K562 (cell line): ENCODE results near the gene CFL2. TPM values are rescaled to one million over a fixed set of nuclear protein-coding genes. Genes with fewer than 3 reads are reported as not detected.
A peak's percentile ranks its signal among the peaks of the same experiment; 100 is the strongest.

Experiments
- FOXK1 ChIP-seq: sonication (generic); formaldehyde crosslinking; IDR thresholded peaks from 2 replicates; pipeline ENCODE4 v1.8.0; 2022; ENCODE audit warnings: missing genetic modification reagents, mild to moderate bottlenecking, borderline replicate concordance
- FOXM1 ChIP-seq, 2 experiments: fragments of 450-650 bp in 1 of 2; sonication (generic) in 1 of 2; formaldehyde crosslinking in 1 of 2; IDR thresholded peaks; 2 replicates each; pipeline versions ENCODE4 v1.6.1 to v1.9.0; 2017 to 2022; ENCODE audit warnings: low read depth in 2 of 2, mild to moderate bottlenecking in 2 of 2, missing genetic modification reagents in 1 of 2, moderate library complexity in 1 of 2
- GABPB1 ChIP-seq: sonication (generic); formaldehyde crosslinking; IDR thresholded peaks from 2 replicates; pipeline ENCODE4 v1.8.0; 2022; ENCODE audit warnings: mild to moderate bottlenecking, missing genetic modification reagents
- KAT7 ChIP-seq: sonication (generic); formaldehyde crosslinking; IDR thresholded peaks from 2 replicates; pipeline ENCODE4 v1.8.0; 2022; ENCODE audit warnings: missing genetic modification reagents, mild to moderate bottlenecking, borderline replicate concordance
- MCM2 ChIP-seq: fragments of 450-650 bp; IDR thresholded peaks from 2 replicates; pipeline ENCODE4 v1.6.1; 2017; ENCODE audit warnings: low read depth, mild to moderate bottlenecking
- SIRT6 ChIP-seq: IDR thresholded peaks from one replicate; pipeline ENCODE4 v1.6.1; 2012; ENCODE audit warnings: low read depth, mild to moderate bottlenecking, control low read depth, inconsistent platforms, low read length, moderate library complexity
- U2AF2 ChIP-seq: fragments of 200-400 bp; formaldehyde crosslinking; optimal IDR thresholded peaks from 2 replicates; pipeline ENCODE3; 2017; ENCODE audit warnings: low read depth, mild to moderate bottlenecking, low read length
- XRCC4 ChIP-seq: IDR thresholded peaks from one replicate; pipeline ENCODE4 v1.6.1; 2011; ENCODE audit not compliant: insufficient read depth, insufficient read length; ENCODE audit errors: extremely low read depth
- ZNF507 ChIP-seq: conservative IDR thresholded peaks from 2 replicates; pipeline ENCODE4 v1.6.1; 2017; ENCODE audit warnings: missing genetic modification characterization, missing compliant biosample characterization
- polyA plus RNA-seq, 8 experiments: library from polyadenylated mRNA; depleted of rRNA in 4 of 8; stranded (reverse) in 5 of 8; unstranded in 3 of 8; fragments of >200 nt; fragmentation: Nextera tagmentation in 2 of 8; fragmentation: Illumina TruSeq in 1 of 8; extraction: Ambion mirVana in 2 of 8; extraction: Trizol in 1 of 8; gene quantifications; 2 replicates each; pipeline versions ENCODE4 v1.2.1 to v1.2.3, GENCODE V29; 2011 to 2014; ENCODE audit warnings: inconsistent platforms in 1 of 8, missing spikeins in 1 of 8
- total RNA-seq, 7 experiments: library from RNA; depleted of rRNA in 6 of 7; stranded (reverse); fragments of >200 nt in 6 of 7; fragmentation: Illumina TruSeq in 2 of 7; extraction: Trizol in 2 of 7; gene quantifications; 2 replicates each; pipeline versions ENCODE4 v1.2.1 to v1.2.3, GENCODE V29; 2011 to 2021; ENCODE audit warnings: low replicate concordance in 1 of 7
- TF ChIP-seq, protein P1 (sequence below): fragments of 450-650 bp; formaldehyde crosslinking; conservative IDR thresholded peaks from 2 replicates; pipeline ENCODE4 v1.4.0; 2022; ENCODE audit warnings: mild to moderate bottlenecking, missing genetic modification characterization
- TF ChIP-seq, protein P2 (sequence below): sonication (generic); formaldehyde crosslinking; IDR thresholded peaks from 2 replicates; pipeline ENCODE4 v1.8.1; 2023; ENCODE audit warnings: mild to moderate bottlenecking, missing genetic modification reagents, moderate library complexity

The CFL2 gene
- total and polyA plus RNA-seq, 9 of the 15 experiments (the other 6 are each of a cell fraction or from before 2014, with no cell fraction given) = 2.0 to 12.7 (median 5.1) TPM

DNA sequence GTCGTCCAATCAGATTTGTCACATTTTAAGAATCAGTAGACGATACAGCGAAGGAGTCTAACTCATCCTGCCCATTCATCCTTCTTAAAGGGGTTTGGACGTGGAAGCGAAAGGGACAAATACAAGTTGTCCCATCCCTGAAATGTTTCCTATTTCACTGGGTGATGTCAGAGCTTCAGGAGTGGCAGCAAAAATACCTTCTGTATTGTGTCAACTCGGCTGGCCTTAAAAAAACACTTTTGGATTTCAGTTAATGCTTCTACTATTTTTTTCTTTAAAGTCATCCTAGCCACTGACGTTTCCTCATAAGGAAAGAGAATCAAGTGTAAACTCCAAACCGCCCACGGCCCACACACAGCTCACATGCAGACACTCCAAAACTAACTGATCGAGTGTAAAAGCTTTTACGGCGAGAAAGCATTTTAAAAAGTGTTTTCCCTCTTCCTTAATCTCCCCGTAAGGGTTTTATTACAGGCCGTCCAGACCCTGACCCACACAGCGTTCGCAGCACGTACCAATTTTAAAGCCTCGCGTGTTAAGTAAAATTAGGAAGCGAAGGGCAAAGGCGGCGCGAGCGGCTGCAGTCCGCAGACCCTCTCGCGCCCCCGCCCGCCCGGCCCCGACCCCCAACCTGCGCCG is 593 bp downstream of the CFL2 start (continued):
- no peak for TF ChIP-seq FOXK1 (CRISPR knock-in tag)
- no peak for TF ChIP-seq ZNF507 (tag)
- TF ChIP-seq U2AF2 = no peak
- TF ChIP-seq KAT7 (CRISPR knock-in tag) = peak; percentile 13; the same call in 1 of the 2 replicates
- TF ChIP-seq MCM2 = no peak
- no peak for TF ChIP-seq XRCC4
- 0 out of 2 replicates have a peak, but pooled peaks have one; percentile 36 for TF ChIP-seq GABPB1
- TF ChIP-seq, protein P1, sequence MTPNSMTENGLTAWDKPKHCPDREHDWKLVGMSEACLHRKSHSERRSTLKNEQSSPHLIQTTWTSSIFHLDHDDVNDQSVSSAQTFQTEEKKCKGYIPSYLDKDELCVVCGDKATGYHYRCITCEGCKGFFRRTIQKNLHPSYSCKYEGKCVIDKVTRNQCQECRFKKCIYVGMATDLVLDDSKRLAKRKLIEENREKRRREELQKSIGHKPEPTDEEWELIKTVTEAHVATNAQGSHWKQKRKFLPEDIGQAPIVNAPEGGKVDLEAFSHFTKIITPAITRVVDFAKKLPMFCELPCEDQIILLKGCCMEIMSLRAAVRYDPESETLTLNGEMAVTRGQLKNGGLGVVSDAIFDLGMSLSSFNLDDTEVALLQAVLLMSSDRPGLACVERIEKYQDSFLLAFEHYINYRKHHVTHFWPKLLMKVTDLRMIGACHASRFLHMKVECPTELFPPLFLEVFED (CRISPR knock-in tag) = no peak
- TF ChIP-seq FOXM1 (IDR thresholded peaks at IDR 0.05; ENCODE audit: low read depth) = no peak
- TF ChIP-seq FOXM1 (CRISPR knock-in tag; IDR thresholded peaks at IDR 0.05; ENCODE audit: low read depth) = no peak
- TF ChIP-seq, protein P2, sequence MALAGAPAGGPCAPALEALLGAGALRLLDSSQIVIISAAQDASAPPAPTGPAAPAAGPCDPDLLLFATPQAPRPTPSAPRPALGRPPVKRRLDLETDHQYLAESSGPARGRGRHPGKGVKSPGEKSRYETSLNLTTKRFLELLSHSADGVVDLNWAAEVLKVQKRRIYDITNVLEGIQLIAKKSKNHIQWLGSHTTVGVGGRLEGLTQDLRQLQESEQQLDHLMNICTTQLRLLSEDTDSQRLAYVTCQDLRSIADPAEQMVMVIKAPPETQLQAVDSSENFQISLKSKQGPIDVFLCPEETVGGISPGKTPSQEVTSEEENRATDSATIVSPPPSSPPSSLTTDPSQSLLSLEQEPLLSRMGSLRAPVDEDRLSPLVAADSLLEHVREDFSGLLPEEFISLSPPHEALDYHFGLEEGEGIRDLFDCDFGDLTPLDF (CRISPR knock-in tag) = no peak
- no peak for TF ChIP-seq SIRT6
- TF ChIP-seq, all 486 proteins: peak for 6
